ENCODE results near the gene SLC4A1. TPM values are rescaled to one million over a fixed set of nuclear protein-coding genes. Genes with fewer than 3 reads are reported as not detected.

SLC4A1 gene
- total and polyA plus RNA-seq, 2 donors (not counting 3 experiments of a cell fraction or from before 2014, with no cell fraction given) = not detected

DNA sequence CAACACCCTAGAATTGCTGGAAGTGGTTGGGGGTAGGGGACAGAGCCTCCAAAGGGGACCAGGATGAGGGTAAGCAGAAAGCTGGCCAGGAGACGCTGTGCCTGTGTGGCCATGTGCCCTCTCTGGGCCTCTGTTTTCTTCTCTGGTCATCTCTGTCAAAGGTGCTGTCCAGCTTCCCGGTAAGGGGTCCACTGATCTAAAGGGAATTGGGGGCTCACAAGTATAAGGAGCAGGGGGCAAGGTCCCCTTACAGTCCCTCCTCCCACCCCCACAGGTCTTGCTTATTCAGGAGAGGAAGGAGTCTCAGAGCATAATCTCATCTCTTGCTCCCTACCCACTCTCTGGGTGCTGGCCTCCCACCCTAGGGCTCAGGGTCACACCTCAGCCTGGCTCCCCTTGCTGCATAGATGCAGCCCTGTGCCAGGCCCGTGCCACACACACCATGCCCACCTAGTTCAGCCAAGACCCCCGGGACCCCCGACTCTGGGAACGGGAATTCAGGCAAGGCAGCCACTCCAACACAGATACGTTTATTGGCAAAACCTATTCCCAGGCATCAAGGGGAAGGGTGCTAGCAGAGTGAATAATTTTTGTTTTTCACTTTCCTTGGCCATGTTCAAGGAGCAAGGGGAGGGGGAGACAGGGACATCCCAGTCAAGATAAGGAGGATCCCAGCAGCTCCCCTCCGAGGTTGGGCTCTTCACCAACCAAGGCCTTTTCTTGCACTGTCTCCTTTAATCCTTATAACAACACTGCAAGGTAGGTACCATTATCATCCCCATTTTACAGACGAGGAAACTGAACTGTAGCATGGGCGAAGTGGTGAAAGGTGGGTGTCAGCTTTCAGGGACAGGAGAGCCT, 19.8 kb downstream of the SLC4A1 start:
- ChIA-PET CTCF (interaction anchor here (0.8 kb wide), 1 partner anchor 19 kb away, joined by 3 read pairs; the partner anchor contains the start of gene SLC4A1), POLR2A (interaction anchor here (0.6 kb wide), 1 partner anchor 25 kb away, joined by 4 read pairs; no protein-coding TSS in a partner anchor)
- TF ChIP-seq FOS (IDR thresholded peaks at IDR 0.05; ENCODE audit: borderline replicate concordance, insufficient read depth, low read length) (no peak), JUN (IDR thresholded peaks at IDR 0.05; ENCODE audit: borderline replicate concordance, insufficient read depth, insufficient read length, low read depth) (no peak), POLR2A (IDR thresholded peaks at IDR 0.05; ENCODE audit: low read depth, low read length) (no peak), GATA2 (IDR thresholded peaks at IDR 0.05; ENCODE audit: insufficient read depth, insufficient read length, low read depth, low read length) (no peak), POLR2AphosphoS5 (IDR thresholded peaks at IDR 0.05; ENCODE audit: insufficient read depth, low read depth, low read length) (no peak), MYC (IDR thresholded peaks at IDR 0.05; ENCODE audit: low read depth, low read length) (no peak), EZH2 (IDR thresholded peaks at IDR 0.05; ENCODE audit: borderline replicate concordance, low read depth, low read length, severe bottlenecking) (no peak)
- TF ChIP-seq, protein P1, sequence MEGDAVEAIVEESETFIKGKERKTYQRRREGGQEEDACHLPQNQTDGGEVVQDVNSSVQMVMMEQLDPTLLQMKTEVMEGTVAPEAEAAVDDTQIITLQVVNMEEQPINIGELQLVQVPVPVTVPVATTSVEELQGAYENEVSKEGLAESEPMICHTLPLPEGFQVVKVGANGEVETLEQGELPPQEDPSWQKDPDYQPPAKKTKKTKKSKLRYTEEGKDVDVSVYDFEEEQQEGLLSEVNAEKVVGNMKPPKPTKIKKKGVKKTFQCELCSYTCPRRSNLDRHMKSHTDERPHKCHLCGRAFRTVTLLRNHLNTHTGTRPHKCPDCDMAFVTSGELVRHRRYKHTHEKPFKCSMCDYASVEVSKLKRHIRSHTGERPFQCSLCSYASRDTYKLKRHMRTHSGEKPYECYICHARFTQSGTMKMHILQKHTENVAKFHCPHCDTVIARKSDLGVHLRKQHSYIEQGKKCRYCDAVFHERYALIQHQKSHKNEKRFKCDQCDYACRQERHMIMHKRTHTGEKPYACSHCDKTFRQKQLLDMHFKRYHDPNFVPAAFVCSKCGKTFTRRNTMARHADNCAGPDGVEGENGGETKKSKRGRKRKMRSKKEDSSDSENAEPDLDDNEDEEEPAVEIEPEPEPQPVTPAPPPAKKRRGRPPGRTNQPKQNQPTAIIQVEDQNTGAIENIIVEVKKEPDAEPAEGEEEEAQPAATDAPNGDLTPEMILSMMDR (IDR thresholded peaks at IDR 0.05; ENCODE audit: extremely low read depth in 1 of 2, insufficient read depth in 1 of 2, low read depth in 1 of 2, low read length in 2 of 2) = no peak
- TF ChIP-seq, protein P2, sequence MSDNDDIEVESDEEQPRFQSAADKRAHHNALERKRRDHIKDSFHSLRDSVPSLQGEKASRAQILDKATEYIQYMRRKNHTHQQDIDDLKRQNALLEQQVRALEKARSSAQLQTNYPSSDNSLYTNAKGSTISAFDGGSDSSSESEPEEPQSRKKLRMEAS (IDR thresholded peaks at IDR 0.05; ENCODE audit: insufficient read depth, insufficient read length) = no peak
- Histone ChIP-seq H3K27ac (ENCODE audit: insufficient read depth, low read depth, low read length) (no peak overlapping the region), H3K4me1 (ENCODE audit: control insufficient read depth, extremely low read depth, insufficient read depth, low read length) (peaks cover 3% of the 10 kb centered on the region), H3K4me3 (replicated peaks in 1 of 3; ENCODE audit: insufficient read depth in 1 of 3, low read depth in 1 of 3, low read length in 3 of 3) (no peak overlapping the region), H4K20me1 (replicated peaks; ENCODE audit: control insufficient read depth, extremely low read depth, insufficient read depth, low read length) (no peaks in the 10 kb centered on the region), H3K9me1 (replicated peaks; ENCODE audit: control insufficient read depth, extremely low read depth, insufficient read depth, low read length) (no peaks in the 10 kb centered on the region), H3K4me2 (ENCODE audit: insufficient read depth, low read length) (no peak overlapping the region), H2AFZ (ENCODE audit: low read depth, low read length) (no peak overlapping the region), H3K9me3 (replicated peaks; ENCODE audit: control insufficient read depth, insufficient read depth, low read length) (no peaks in the 10 kb centered on the region), H3K27me3 (ENCODE audit: control insufficient read depth in 2 of 2, insufficient read depth in 2 of 2, low read length in 2 of 2) (no peaks in the 10 kb centered on the region), H3K79me2 (ENCODE audit: control insufficient read depth, insufficient read depth, low read length) (no peaks in the 10 kb centered on the region), H3K9ac (replicated peaks; ENCODE audit: extremely low read depth, insufficient read depth, low read length) (no peak overlapping the region), H3K36me3 (ENCODE audit: control insufficient read depth in 2 of 2, extremely low read depth in 1 of 2, insufficient read depth in 2 of 2, low read length in 2 of 2) (no peaks in the 10 kb centered on the region)
- no TSS peak for BruUV-seq (replicated peaks)
- no peak for DNase-seq (ENCODE audit: low read depth, low spot score)
- intact Hi-C loops (cut with micrococcal nuclease) = no loop called here
- dilution Hi-C loops (cut with MboI; ENCODE audit: extremely low pct_ligation_motif_present, low sequenced_read_pairs) = no loop called here
- FAIRE-seq = no peak

Data from endothelial cell of umbilical vein (primary cell).